GM19463 (cell line): ENCODE data around the gene PRF1.
"Not testable (repeated sequence)": the region's sequence is repeated elsewhere in the genome, so short reads cannot be mapped to it uniquely, and the experiment has no call there.

ENCODE experiments used
- ATAC-seq: cut with Tn5 transposase; IDR thresholded peaks from one replicate; pipeline ENCODE4 v1.9.1; 2021; ENCODE audit warnings: mild to moderate bottlenecking, moderate library complexity; ENCODE audit not compliant: unreplicated experiment

The PRF1 gene

DNA sequence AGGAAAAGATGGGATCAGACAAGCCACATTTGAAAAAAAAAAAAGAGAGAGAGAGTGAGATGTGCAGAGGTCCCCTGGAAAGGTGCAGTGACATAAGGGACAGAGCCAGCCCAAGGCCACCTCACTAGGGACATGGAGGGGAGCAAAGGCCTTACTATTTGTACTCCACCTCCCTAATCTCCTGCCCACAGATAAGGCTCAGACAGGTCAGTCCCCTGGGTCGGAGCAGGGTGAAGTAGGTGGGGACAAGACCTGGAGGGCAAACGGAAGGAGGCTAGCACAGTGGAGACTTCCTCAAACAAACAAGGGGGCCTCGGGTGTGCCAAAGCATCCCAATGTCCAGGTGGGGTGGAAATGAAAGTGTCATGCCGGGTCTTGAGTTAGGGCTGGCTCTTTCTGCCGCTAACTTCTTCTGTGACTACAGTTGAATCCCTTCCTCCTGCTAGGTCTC is 7.0 kb downstream of the PRF1 start:
- no peak for ATAC-seq

DNA sequence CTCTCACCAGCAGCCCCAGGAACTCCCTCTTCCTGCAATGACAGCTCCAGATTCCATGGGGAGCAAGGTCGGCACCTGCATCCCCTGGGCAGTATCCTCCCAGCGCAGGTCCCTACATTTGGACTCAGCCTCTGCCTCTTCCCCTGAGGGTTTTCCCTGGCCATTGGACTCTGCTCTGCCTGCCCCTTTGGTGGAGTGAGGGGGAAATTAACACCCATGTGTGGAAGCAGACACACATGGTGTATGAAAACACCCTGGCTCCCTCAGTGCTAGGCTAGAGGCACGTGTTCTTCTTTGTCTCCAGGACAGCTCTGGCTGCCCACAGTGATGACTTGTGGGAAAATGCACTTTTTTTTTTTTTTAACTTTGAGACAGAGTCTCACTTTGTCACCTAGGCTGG is 8.4 kb downstream of the PRF1 start:
- ATAC-seq: no peak

DNA sequence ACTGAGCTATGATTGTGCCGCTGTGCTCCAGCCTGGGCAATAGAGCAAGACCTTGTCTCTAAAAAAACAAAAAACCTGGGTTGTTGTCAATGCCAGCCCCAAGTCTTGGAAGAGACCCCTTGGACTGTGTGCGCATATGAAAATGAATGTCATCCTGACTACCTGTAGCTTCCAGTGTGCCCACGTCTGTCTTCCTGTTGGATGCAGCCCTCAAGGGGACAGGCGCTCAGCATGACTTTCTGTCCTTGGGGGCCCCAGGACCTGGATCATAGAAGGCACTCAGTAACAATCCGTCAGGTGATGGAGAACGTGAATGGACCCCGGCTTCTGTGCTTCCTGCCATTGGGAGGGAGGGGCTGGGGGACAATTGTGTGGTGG is 9.0 kb downstream of the PRF1 start:
- no peak for ATAC-seq

- no peak for ATAC-seq
Measured at GRCh38 chr10:70592746-70593512, 9.6 kb downstream of the PRF1 start.

DNA sequence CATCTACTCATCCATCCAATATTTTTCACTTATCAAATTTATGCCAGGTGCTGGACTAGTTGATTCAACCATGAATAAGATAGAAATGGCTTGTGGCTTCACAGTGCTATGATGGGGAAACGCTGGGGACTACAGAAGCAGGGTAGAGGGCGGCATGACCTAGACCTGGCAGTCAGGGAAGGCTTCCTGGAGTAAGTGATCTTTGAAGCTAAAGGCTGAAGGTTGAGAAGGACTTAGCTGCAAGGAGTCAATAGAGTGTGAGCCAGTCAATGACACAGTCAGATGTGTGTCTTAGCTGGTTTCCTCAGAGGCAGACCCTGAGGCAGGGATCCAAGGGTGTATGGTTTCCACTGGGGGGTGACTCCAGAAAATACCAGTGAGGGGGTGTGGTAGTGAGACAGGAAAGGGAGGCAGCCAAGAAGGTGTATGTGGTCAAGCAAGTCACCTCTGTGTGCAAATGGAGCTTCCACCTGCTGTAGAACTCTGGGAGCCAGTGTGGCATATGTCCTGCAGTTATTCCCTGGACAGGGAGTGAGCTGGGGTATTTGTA is 10.3 kb downstream of the PRF1 start:
- ATAC-seq: no peak

DNA sequence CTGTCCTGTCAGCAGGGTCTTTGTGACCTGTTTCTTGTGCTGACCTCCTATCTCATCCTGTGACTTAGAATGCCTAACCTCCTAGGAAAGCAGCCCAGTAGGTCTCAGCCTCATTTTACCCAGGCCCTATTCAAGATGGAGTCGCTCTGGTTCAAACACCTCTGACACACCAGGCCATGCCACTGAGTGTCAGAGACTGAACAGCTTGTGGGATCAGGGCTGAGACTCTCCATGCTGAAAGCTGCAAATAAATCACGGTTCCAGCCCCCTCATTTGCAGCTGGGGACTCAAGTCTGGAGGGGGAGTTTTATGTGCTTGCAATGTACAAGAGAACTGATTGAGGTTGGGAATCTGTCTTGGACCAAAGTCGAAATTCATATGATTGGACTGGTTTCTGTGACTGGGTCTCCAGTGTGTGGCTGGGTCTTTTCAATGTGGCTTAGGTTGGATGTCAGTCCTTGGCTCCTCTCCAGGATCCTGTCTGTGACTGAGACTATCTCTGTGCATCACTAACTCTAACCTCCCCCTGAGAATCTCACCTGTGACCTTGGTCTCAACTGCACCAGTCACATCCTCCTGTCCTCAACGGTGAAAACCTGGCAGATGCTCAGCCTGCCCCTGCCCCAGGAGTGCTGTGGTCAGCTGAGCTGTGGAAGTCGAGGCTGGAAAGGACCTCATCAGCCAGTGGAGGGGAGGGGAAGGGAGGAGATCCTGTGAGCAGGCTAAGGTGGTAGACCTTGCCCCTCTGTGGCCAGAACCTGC is 11.7 kb downstream of the PRF1 start:
- no peak for ATAC-seq

DNA sequence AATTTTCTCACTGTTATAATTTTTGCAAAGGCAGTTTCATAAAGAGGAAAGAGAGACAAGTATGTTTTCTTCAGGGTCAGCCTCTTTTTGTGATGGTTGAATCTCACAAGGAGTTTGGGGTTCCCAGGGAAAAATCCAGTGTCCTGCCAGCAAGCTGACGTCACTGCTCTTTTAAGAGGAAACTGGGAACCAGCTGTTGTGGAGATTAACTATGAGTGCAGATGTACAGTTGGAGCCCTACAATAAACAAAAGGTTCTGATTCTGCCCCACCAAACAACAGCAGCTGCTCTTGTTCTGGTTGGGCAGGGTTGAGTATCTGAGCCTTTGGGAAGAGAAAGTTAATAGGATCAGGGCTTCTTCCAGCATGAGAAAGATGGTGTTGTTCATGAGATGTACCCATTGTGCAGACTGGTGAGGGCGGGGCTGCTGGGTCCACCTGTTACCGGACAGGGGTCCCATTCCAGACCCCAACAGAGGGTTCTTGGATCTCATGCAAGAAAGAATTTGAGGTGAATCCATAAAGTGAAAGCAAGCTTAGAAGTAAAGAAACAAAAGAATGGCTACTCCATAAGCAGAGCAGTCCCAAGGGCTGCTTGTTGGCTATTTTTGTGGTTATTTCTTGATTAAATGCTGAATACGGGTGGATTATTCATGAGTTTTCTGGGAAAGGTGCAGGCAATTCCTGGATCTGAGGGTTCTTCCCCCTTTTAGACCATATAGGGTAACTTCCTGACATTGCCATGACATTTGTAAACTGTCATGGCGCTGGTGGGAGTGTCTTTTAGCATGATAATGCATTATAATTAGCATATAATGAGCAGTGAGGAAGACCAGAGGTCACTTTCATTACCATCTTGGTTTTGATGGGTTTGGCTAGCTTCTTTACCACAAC is 12.5 kb downstream of the PRF1 start:
- ATAC-seq: no peak

- ATAC-seq: no peak
Measured at GRCh38 chr10:70588859-70589570, 13.5 kb downstream of the PRF1 start.

GRCh38 chr10:70588255-70588654 is 14.3 kb downstream of the PRF1 start:
- ATAC-seq: no peak

- ATAC-seq: peak; percentile 82
Measured at GRCh38 chr10:70587045-70587658, 15.4 kb downstream of the PRF1 start.

DNA sequence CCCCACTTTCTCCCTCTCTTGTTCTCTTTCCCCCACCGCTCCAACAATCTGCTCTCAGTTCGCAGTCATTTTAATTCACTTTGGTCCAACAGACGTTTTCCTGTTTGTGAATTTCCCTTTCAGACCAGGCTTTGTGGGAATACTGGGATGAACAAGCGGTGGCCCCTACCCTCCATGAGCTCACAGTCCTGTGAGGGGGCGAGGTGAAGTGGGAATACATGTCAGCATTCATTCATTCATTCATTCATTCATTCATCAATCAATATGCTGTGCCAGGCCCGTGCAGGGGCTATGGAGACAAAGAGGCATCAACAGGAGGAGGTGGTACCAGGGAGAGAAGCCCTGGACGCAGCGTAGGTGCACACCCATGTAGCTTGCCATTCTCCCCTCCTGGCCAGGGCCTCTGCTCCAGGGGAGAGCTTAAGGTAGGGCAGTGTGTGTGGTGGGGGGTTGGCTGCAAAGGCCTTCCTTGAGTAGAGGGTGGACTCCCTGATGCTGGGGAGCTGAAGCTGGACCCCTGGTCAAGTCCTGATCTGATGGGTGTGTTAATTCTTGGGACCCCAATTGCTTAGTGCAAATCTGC is 16.1 kb downstream of the PRF1 start:
- ATAC-seq: no peak

DNA sequence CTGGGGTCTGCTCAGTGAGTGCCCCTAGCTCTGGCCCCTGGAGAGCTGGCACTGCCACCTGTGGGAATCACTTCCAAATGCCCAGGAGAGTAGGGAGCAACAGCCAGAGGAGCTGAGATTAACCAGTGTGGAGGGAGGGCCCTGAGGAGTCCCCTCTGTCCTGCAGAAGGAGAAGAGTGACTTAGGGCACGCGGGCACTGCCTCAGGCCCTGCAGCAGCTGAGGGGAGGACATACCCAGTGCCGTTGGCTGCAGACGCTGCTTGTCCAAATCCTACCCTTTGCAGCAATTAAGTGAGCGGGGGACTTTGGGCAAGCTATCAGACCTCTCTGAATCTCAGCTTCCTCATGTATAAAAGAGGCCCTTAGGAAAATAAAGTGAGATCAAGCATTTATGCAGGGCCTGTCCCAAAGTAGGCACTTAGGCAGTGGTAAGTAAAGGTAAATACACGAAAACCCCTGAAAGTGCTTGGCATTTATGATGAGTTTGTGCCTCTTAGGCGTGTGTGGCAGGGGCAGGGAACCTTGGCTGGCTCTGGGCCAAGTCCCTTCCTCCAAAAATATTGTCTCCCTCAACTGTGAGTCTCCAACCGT is 16.9 kb downstream of the PRF1 start:
- ATAC-seq: no peak

DNA sequence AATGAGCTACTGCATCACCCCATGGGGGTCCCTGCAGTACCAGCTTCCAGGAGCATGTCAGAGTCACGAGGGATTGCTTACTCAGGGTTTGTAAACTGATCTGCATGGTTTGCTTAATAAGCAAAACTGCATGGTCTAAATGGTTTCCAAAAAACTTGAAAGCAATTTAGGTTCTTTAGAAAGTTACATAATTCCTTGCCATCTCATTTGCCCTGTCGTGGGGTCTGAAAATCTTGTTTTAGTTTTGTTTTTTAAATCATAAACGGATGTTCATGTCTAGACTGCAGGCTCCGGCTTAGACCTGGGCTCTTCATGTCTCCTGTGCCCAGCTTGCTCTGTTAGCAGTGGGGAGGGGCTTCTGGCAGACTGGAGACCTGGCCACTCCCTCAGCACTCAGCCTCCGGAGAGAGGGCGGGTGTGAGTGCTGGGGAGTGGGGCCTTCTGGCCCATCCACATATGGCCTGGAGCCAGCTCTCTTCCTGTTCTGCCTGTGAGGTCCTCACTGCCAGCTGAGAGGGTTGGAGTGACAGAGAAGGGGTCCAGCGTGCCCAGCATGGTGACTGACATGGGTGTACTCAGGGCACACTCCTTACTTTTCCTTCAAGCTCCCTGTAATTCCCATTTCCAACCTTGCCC is 17.5 kb downstream of the PRF1 start:
- no peak for ATAC-seq

- ATAC-seq: no peak
Measured at GRCh38 chr10:70584366-70584765, 18.2 kb downstream of the PRF1 start.

GRCh38 chr10:70583669-70584037 is 18.9 kb downstream of the PRF1 start:
- no peak for ATAC-seq

DNA sequence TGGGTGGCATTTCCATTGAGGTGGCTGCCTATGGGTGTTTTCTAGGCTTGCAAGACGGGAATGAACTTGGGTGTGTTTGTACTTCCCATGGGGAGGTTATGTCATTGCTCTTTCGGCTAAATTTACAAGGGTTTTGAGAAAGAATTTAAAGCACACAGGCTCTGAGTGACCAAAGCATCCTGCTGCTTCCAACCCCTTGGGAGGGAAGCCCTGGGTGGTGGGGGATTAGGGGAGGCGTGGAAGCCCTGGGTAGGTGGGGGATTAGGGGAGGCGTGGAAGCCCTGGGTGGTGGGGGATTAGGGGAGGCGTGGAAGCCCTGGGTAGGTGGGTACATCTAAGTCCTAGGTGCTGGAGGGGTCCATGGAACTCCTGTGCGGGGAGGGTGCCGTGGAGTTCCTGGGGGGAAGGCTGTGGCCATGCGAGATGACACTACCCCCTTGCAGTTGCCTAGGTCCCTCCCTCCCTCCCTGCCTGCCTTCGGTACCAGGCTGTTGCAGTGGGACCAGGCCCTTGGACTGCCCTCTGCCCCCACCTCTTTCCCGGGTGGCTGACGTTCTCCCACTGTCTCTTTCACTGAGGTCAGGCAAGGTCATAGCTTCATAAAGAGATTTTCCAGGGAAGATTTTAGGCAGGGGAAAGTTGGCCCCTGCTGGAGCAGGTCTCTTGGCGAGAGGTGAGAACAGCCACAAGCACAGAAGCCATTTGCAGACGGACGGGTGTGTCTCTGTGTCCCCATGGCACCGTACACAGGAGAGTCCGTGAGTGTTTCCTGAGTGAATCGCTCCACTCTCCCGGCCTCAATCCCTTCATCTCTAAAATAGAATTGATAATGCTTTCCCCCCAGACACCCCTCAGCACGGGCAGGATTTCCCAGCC is 19.5 kb downstream of the PRF1 start:
- no peak for ATAC-seq

- not testable (repeated sequence) for ATAC-seq
Measured at GRCh38 chr10:70581176-70581575, 21.4 kb downstream of the PRF1 start.
